HG03571 (cell line): Measurements from ENCODE around the gene CSNK1G1.
A peak's percentile ranks its signal among the peaks of the same experiment; 100 is the strongest.

Experiments used
- ATAC-seq: cut with Tn5 transposase; IDR thresholded peaks from one replicate; pipeline ENCODE4 v1.9.1; 2021; ENCODE audit not compliant: unreplicated experiment

CSNK1G1 gene

DNA sequence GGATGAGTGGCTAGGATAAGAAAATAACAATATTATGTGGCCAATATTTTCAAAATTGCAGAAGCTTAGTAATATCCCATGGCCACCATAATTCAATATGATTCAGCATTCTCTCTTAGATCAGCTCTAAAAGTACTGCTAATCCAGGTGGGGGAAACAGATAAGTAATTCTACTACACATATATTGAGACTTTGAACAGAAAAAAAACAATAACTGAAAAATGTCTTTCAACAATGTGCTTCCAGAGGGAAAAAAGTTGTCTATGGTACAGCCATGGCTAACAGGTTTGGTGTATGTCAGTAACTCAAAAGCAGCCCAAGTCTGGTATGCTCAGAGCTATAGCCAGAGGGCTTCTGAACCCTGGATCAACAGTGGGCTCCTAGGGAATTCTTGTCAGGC, 150.8 kb downstream of the CSNK1G1 start:
- ATAC-seq, result no peak

DNA sequence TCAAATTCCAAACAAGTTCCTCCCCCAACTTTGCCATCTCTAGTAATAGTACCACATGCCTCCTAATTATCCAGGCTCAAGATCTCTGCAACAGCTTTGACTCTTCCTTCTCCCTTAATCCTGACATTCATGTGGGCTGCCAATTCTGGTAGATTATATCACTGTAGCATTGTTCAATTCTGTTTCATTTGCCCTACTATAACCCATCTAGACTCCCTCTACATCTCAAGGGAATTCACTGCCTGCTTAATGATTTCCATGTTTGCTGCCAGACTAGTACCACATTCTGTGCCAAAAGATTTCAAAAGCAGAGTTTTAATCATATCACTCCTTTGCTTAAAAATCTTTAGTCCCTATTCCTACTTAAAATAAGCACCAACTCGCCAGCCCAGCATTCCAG, 158.5 kb downstream of the CSNK1G1 start:
- ATAC-seq, result no peak

DNA sequence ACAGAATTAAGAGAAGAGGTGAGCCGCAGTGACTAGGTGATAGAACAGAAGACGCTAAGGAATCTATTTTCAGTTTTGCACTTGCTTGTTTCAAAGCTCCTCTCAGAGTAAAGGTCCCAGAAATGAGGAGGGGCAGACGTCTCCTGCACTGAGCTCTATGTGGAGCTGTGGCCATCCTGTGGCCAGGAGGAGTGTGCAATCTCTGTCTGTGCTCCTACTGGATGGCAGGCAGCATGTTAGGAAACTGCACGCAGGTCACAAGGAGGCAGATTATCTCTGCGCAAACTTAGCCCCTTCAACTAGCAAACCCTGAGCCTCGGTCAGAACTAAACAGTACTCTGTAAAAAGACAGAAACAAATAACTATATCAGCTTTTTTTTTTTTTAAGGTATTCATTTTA, 162.0 kb downstream of the CSNK1G1 start:
- no peak for ATAC-seq

DNA sequence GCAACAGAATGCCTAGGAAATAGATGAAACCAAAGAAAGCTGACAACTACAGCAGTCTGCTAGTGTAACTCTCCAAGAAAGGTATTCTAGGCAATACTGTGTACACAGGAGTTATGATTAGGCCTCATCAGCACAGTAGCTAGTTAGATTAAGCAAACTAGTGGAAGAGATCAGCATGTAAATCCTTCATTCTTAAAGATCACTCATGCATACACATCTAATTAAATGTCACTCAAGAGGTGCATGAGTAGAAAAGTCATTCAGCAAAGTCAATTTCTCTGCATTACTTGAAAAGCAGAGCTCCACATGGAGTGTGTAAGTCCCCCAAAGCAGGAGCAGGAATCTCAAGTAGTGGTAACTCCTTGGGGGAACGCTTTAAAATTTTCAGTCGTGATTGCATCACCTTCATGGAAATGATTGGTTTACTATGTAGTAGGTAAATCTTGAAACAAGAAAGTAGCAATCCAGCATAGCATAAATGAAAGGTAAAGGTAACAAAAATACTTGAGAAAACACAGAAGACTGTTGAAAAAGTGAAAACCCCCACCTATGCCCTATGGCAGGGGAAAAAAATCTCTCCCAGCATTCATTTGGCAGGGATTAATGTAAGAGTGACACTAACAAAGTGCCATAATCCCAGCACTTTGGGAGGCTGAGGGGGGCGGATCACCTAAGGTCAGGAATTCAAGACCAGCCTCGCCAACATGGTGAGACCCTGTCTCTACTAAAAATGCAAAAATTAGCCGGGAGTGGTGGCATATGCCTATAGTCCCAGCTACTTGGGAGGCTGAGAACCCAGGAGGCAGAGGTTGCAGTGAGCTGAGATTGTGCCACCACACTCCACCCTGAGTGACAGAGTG, 163.8 kb downstream of the CSNK1G1 start:
- no peak for ATAC-seq

DNA sequence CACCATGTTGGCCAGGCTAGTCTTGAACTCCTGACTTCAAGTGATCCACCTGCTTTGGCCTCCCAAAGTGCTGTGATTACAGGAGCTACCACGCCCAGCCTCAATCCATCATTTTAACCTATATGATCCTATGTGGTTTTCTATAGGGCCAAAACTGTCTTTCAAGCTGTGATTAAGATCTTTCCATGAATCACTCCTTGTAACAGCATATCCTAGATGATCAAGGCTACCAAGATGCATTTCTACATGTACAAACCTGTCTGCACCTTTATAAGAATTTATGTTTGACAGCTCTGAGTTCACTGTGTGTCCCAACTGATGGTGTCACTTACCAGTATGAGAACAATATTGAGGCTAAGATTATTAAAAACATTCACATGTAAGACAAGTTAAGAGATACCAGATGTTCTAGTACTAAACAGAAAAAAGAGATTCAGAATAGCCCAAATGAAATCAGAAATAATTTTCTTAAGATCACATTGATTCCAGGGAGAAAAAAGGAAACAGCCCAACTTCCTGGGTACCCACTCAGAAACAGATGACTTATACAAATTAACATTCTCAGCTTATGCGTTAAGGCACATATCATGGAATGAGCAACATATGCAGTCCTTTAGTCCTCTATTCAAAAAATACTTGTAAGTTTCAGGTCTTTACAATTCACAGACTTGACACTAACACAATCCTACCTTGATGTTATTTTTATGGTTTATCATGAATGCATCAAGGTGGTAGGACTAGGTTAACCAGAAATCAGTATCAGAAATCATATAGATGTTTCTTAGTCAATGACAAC, 168.4 kb downstream of the CSNK1G1 start:
- no peak for ATAC-seq

DNA sequence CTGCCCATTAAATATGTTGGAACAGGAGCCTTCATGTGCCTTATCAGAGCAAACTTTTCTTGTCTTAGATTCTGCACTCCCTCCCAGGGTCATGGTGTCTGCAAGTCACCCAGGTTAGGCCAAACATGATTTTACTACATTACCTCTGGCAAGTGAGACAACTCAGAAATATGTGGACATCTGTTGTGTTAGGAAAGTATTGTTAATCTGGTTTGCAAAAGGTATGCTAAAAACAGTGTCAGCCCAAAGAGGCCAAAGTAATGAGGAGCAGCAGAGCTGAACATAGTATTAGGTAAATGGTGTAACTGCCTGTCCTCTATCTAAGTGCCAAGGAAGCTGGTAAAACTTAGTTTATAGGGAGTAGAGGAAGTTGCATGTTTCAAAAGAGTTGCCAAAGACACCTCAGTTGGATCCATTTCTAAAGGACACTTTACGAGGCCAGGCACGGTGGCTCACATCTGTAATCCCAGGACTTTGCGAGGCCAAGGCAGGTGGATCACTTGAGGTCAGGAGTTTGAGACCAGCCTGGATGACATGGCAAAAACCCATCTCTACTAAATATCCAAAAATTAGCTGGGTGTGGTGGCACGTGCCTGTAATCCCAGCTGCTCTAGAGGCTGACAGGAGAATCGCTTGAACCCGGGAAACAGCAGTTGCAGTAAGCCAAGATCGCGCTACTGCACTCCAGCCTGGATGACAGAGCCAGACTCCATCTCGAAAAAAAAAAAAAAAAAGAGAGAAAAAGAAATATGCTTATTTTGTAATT, 170.6 kb downstream of the CSNK1G1 start:
- ATAC-seq, result no peak

DNA sequence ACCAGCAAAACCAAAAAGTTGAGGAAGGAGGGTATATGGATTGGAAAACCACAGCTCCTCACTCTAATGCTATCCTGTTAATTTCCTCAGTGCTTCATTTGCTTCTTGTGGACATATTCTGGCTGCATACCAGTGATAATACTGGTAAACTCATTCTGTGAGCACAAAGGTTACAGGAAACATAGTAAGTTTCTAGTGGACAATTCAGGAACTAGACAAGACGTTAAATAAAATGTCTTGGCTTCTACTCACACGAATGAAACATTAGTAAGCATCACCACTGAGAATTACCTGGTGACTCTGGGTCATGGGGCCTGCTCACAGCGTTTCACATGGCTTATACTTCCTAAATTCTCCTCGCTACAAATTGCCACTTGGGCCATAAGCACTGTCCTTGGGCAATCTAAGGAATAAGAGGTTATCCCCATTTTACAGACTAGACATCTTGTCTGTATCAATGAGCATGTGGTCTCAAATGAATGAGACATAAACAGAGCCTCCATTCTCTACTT, 173.1 kb downstream of the CSNK1G1 start:
- no peak for ATAC-seq

DNA sequence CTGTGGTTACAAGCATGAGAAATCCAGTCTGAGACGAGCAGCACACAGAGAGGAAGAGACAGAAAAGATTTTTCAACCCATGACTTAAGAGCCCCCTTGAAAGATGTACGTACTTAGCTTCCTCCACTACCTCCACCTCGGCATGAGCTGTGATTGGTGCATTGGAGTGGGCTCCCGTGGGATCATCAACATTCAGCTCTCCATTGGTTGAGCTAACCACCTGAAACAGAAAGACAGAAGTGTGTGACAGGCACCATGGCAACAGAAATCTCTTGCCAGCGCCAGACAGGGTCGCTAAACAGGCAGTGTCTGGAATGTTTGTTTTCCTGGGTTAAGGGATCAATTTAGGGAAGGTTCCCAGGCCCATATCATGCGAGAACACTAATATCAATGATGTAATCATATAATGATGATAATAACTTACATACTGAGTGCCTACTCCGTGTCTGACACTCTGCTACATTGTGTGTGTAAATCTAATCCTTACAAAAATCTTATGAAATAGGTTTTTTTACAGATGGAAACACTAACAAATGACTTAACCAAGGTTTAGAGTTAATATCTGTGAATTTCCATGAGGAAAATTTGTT, 175.6 kb downstream of the CSNK1G1 start:
- ATAC-seq, result no peak

DNA sequence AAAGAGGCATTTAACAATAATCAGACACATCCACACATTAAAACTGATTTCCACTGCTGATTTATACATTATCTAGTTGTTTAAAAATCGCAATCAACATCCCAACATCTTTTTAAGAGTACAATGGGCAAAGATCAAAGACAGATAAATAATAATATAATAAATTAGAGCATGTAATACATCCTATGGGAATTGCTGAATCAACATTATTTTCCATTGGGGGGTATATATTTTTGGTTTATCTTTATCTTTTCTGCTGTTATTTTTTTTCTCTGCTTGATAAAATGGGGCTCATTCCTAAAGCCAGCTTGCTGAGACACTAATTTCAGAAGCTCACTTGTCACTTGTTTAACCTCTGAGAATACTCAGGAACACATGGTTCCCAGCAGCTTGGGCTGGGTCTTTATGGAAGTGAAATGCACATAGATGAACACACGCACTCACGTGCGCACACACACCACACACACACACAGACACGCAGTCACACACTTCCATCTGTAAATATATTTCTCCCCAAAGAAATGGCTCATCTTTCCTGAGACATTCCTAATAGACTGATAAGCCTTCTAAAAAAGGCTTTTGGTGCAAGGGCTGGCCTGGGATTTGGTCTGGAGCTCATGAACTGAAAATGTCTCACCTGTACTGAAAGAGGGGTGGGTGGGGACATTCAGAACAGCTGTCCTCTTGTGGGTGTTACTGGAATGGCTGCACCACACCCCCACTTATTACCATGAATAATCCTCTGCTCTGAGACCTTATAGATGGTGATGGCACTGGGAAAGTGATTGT, 189.7 kb downstream of the CSNK1G1 start:
- ATAC-seq, result no peak

DNA sequence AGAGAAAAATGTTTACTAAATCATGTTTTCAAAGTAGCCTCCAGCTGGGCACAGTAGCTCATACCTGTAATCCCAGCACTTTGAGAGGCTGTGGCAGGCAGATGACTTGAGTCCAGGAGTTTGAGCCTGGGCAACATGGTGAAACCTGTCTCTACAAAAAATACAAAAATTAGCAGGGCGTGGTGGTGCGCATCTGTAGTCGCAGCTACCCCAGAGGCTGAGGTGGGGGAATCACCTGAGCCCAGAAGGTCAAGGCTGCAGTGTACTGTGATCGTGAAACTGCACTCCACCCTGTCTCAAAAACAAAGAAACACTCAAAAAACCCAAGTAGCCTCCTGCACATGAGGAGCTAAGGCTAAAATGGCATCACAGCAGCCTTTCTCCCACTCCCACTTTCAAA, 191.5 kb downstream of the CSNK1G1 start:
- ATAC-seq, result no peak

DNA sequence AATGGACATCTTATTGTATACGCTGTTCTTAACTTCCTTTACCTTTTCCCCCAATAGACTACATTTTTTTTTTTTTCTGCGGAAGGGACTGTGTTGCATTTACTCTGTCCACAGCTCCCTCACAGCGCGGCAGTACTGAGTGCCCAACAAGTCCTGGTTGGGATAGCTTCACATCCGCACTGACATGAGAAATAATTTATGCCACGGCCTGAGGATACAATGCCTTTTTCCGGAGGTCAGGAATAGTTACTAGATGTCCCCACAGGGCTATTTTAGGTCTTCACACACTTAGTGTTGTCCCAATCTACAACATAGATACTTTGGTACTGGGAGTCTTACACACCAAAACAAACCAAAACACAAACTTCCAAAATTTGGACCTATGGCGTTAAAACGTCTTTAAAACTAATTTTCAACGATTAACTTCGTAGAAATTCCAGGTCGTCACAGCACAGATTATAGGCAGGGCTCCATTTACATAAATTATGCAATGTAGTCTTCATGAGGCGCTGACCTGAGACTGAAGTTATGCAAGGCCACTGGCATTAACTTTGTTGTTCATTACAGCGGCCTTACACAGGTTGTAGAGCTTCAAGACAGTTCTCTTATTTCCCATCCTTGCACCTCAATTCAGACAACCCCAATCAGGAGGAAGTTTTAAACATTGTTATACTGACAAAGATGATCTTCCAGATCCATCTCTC, 192.2 kb downstream of the CSNK1G1 start:
- peak; percentile 7 for ATAC-seq

DNA sequence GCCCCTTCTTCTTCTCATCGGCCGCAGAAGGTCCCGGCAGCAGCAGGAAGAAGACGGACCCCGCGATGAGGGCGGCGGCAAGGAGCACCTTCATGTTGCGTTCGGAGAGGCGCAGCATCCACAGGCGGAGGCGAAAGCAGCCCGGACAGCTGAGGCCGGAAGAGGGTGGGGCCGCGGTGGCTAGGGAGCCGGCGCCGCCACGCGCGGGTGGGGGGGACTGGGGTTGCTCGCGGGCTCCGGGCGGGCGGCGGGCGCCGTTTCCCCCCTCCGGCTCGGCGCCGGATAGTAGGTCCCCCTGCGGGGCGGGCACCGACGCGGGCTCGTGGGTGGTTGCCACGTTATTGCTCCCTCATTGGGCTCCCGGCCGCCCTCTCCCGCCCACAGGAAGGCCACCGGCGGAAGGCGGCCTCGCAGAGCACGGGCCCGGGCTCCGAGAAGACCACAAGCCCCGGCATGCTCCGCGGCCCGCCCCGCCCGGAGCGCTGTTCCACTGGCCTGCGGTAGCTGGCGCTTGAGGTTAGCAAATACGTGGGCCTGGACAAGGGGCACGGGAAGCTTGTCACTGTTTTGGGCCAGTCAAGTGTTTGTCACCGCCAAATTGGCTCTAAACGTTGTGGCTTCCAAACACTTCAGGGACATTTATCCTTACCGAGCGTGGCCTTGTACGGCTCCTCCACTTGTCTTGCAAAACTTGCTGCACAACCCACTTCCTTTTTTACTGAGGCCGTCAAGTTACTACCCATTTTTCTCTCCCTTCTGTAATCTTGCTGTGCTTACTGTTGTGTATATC, 192.9 kb downstream of the CSNK1G1 start, which contains the start of gene PPIB:
Gene PPIB, minus strand, starts transcription at position 154 of the 790 bp plus-strand sequence. Its CDS starts 36 bp downstream, at position 118.
- peak; percentile 88 for ATAC-seq

DNA sequence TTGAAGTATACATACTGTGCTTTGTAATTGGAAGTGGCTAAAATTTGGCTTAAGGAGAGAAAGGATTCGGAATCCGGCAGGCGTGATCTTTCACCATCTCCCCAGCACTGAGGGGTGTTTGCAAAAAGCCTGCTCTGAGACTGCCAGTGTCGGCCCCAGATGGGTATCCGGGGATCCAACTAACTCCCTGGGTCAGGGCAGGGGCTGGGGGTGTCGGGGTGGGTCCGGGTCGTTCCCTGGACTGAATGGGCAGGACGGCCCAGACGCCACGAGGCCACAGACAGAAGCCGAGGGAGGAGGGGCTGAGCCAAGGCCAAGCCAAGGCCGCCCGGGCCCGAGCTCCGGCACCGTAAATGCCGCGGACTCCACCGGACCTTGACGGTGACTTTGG, 193.5 kb downstream of the CSNK1G1 start:
- ATAC-seq, result peak; percentile 19

DNA sequence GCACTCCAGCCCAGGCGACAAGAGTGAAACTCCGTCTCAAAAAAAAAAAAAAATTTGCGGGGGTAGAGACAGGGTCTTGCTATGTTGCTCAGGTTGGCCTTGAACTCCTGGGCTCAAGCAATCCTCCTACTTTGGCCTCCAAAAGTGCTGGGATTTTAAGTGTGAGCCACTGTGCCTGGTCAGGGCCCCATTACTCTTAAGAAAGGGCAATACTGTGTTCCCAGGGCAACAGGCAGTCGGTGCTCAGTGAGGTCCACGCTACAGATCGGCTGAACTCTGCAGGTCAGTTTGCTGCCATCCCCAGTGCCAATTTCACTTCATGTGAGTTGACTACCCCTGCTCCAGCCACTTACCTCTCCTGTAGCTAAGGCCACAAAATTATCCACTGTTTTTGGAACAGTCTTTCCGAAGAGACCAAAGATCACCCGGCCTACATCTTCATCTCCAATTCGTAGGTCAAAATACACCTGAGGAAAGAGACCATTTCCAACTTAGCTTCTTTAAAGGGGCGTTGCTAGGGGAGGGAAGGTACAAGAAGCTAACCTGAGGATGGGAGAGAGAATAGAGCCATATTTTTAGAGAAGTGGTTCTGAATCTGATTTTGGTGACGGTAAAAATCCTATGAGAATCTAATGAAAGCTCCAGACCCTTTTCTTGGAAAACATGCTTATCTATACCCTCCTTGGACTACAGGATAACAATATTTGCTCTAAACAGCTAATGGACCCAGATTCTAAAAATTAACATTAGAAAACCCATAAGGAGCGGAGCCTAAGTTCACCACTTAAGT, 194.1 kb downstream of the CSNK1G1 start:
- ATAC-seq, result no peak

DNA sequence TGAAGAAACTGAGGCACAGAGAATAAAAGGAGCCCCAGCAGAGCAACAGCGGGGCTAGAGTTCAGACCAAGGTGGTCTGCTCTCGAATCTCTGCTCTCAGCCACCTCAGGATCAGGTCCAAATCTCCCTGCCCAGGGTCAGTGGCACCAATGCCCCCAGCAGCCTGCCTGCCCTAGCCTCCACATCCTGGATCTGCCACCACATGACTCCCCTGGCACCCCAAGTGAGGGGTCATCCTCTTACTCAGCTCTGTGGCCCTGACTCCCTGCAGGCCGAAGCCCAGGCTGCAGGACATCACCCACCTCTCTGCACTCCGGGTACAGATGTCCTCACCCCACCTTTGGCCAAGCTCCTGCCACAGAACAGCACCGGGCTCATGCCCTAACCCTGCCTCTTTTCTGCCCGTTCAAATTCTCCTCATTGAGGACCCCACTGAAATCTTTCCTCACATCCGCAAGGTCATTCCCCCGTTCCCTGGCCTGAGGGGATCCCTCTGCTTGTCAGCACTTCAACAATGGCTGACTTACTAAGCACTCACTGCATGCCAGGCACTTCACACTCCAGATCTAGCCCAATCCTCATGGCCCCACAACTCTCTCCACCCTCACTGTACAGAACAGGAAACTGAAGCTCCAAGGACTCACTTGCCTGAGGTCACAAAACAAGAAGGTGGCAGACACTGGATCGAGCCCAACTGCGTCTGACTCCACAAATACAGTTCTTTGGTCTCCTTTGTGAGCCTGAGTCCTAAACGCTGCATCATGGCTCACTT, 197.4 kb downstream of the CSNK1G1 start:
- no peak for ATAC-seq

DNA sequence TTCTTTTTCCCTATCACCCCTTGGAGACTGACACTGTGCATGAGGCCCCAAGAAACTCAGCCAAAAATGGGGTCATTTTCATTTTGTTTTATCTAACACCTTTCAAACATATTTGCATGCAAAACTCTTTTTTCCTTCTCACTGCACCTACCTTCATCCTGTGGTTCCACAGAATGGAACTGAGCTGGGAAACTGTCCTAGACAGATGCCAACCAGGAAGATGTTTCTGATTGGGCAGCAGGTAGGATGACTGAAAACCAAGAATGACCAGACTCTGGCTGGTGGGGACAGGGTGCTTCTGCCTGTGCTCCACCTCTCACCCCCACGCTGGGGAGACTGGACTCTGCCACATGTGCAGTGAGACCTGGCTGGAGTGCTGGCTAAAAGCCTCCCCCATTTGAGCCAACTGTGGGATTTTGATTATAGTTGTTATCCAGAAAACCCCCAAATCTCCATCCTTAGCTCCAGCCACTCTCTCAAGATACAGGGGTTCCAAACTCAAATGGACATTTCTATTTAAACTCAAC, 198.3 kb downstream of the CSNK1G1 start:
- ATAC-seq, result no peak
